GM06990 (cell line): ENCODE measurements around the gene ACADS.
A peak's percentile ranks its signal among the peaks of the same experiment; 100 is the strongest.

Source experiments
- DNase-seq: peaks from one replicate; pipeline ENCODE4 v3.0.0-alpha.2; 2011; ENCODE audit not compliant: insufficient read length; ENCODE audit errors: extremely low read depth
- H3K27me3 ChIP-seq: replicated peaks from 2 replicates; pipeline ENCODE4 v1.6.0; 2011; ENCODE audit warnings: low read length; ENCODE audit not compliant: control insufficient read depth, insufficient read depth
- H3K36me3 ChIP-seq: 2 replicates; pipeline ENCODE4 v1.5.1; 2011; ENCODE audit warnings: low read length; ENCODE audit not compliant: control insufficient read depth, insufficient read depth
- H3K4me3 ChIP-seq: replicated peaks from 2 replicates; pipeline ENCODE4 v1.5.1; 2011; ENCODE audit warnings: low read depth, mild to moderate bottlenecking, control low read depth, low read length
- CTCF ChIP-seq: IDR thresholded peaks from 2 replicates; pipeline ENCODE4 v1.5.1; 2011; ENCODE audit warnings: low read length, control low read depth, mild to moderate bottlenecking, inconsistent platforms; ENCODE audit not compliant: insufficient read depth, poor library complexity, severe bottlenecking

Gene ACADS

GRCh38 chr12:120710805-120711296, 14.8 kb upstream of the ACADS start:
- H3K36me3 ChIP-seq, result peaks cover 6% of the 10 kb centered on the region
- H3K4me3 ChIP-seq, result peak overlapping the region; percentile 90
- DNase-seq, result peak; percentile 39
- TF ChIP-seq CTCF, result no peak
- H3K27me3 ChIP-seq, result no peaks in the 10 kb centered on the region

DNA sequence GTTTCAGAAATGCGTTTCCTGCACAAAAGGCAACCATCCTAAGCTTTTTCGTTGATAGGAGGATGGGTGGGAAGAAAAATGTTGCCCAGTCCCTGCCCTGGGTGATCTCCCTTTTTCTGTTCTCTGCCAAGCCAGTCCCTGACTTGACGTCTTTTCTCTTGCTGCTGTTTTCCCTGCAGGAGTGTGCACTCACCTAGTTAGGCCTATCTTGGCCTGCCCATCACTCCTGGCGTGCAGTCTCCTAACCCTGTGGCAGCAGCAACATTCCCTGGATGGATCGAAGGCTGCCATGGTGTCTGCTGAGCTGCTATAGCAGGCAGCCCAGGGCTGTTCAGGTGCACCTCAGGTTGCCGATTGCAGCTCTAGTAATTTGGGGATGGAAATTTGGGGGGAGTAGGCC, 14.2 kb upstream of the ACADS start:
- H3K27me3 ChIP-seq, result no peaks in the 10 kb centered on the region
- peaks cover 8% of the 10 kb centered on the region for H3K36me3 ChIP-seq
- peak overlapping the region; percentile 90 for H3K4me3 ChIP-seq
- no peak for TF ChIP-seq CTCF
- DNase-seq, result no peak

GRCh38 chr12:120712610-120713009, 13.0 kb upstream of the ACADS start:
- no peak for DNase-seq
- TF ChIP-seq CTCF, result no peak
- H3K36me3 ChIP-seq, result peaks cover 8% of the 10 kb centered on the region

DNA sequence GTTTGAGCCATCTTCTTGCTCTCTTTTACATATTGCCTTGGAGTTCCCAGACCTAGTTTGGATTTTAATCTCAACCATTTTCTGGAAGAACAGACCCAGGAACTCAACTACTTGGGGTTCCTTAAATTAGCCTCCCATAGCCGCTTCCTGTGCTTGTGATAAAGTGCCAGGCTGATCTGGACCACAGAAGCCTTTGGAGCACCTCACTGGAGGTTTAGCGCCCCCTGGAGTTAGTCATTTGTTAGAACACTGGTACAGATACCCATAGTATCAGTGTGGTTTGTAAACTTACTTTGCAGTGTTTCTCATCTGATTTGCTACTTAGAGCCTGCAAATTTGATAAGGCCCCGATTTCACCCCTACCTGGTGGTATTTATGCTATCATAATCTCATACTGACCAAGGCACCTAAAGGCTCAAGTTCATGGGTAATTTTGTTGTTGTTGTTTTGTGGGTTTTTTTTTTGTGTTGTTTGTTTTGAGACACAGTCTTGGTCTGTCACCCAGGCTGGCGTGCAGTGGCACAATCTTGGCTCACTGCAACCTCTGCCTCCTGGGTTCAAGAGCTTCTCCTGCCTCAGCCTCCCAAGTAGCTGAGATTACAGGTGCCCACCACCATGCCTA, 11.7 kb upstream of the ACADS start:
- H3K4me3 ChIP-seq, result no peak overlapping the region
- DNase-seq, result no peak
- H3K27me3 ChIP-seq, result no peaks in the 10 kb centered on the region
- peaks cover 11% of the 10 kb centered on the region for H3K36me3 ChIP-seq
- peak; percentile 81 for TF ChIP-seq CTCF

More at GRCh38 chr12:120712610-120713009, 13.0 kb upstream of the ACADS start:
- H3K4me3 ChIP-seq, result no peak overlapping the region
- no peaks in the 10 kb centered on the region for H3K27me3 ChIP-seq

DNA sequence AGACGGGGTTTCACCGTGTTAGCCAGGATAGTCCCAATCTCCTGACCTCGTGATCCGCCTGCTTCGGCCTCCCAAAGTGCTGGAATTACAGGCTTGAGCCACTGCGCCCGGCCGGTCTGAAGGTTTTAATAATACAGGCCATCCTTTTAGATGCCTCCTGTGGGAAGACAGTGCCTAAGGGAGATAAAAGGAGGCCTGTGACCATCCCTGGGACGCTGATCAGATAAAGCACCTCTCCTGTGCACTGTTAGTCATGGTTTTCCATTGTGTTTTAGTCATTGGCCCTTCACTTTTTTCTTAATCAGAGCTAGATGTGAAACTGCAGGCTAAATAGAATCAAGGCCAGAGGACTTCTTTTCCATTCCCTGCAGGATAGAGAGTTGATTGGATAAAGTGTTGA, 7.6 kb upstream of the ACADS start:
- Histone ChIP-seq H3K4me3 (no peak overlapping the region), H3K27me3 (no peaks in the 10 kb centered on the region), H3K36me3 (peaks cover 31% of the 10 kb centered on the region)
- TF ChIP-seq CTCF, result no peak
- no peak for DNase-seq

- no peak for DNase-seq
- no peak for TF ChIP-seq CTCF
- Histone ChIP-seq H3K4me3 (no peak overlapping the region), H3K36me3 (peaks cover 31% of the 10 kb centered on the region), H3K27me3 (no peaks in the 10 kb centered on the region)
Measured at GRCh38 chr12:120719072-120719471, 6.6 kb upstream of the ACADS start.
